HG03521 (cell line): ENCODE results near the gene ALDH4A1.
"Not testable (repeated sequence)": the region's sequence is repeated elsewhere in the genome, so short reads cannot be mapped to it uniquely, and the experiment has no call there.

Experiments
- ATAC-seq: cut with Tn5 transposase; IDR thresholded peaks from one replicate; pipeline ENCODE4 v1.9.1; 2021; ENCODE audit warnings: mild to moderate bottlenecking, moderate library complexity; ENCODE audit not compliant: unreplicated experiment

The ALDH4A1 gene

GRCh38 chr1:18879215-18879790 lies 23.1 kb downstream of the ALDH4A1 start:
- ATAC-seq, result no peak

GRCh38 chr1:18878538-18879214 lies 23.7 kb downstream of the ALDH4A1 start:
- no peak for ATAC-seq

GRCh38 chr1:18877282-18877681 lies 25.1 kb downstream of the ALDH4A1 start:
- ATAC-seq, result no peak

- no peak for ATAC-seq
These were observed 26.1 kb downstream of the ALDH4A1 start for GRCh38 chr1:18876210-18876609.

GRCh38 chr1:18875796-18876128 lies 26.6 kb downstream of the ALDH4A1 start:
- no peak for ATAC-seq

- ATAC-seq, result no peak
These were observed 27.1 kb downstream of the ALDH4A1 start for GRCh38 chr1:18875107-18875795.

- ATAC-seq, result no peak
These were observed 27.8 kb downstream of the ALDH4A1 start for GRCh38 chr1:18874600-18874999.

GRCh38 chr1:18874036-18874435 lies 28.3 kb downstream of the ALDH4A1 start:
- no peak for ATAC-seq

- ATAC-seq, result no peak
These were observed 30.2 kb downstream of the ALDH4A1 start for GRCh38 chr1:18872071-18872611.

- ATAC-seq, result no peak
These were observed 30.8 kb downstream of the ALDH4A1 start for GRCh38 chr1:18871401-18872070.

- no peak for ATAC-seq
These were observed 31.4 kb downstream of the ALDH4A1 start for GRCh38 chr1:18870957-18871356.

GRCh38 chr1:18870595-18870865 lies 31.8 kb downstream of the ALDH4A1 start:
- ATAC-seq, result not testable (repeated sequence)

GRCh38 chr1:18869847-18870594 lies 32.3 kb downstream of the ALDH4A1 start:
- ATAC-seq, result no peak

- no peak for ATAC-seq
These were observed 33.4 kb downstream of the ALDH4A1 start for GRCh38 chr1:18868801-18869424.

- ATAC-seq, result no peak
These were observed 34.0 kb downstream of the ALDH4A1 start for GRCh38 chr1:18868354-18868753.

- no peak for ATAC-seq
These were observed 35.5 kb downstream of the ALDH4A1 start for GRCh38 chr1:18866846-18867245.

- ATAC-seq, result no peak
These were observed 36.0 kb downstream of the ALDH4A1 start for GRCh38 chr1:18866314-18866713.

- ATAC-seq, result no peak
These were observed 37.2 kb downstream of the ALDH4A1 start for GRCh38 chr1:18865176-18865575.

GRCh38 chr1:18861590-18861989 lies 40.8 kb downstream of the ALDH4A1 start:
- no peak for ATAC-seq

- ATAC-seq, result no peak
These were observed 41.3 kb downstream of the ALDH4A1 start for GRCh38 chr1:18861082-18861481.

- no peak for ATAC-seq
These were observed 42.8 kb downstream of the ALDH4A1 start, which contains the start of gene TAS1R2 for GRCh38 chr1:18859560-18859959. TAS1R2 (minus strand) TSS chr1:18859660; CDS start chr1:18859660, 0 bp downstream.
